Endometrial microvascular endothelial cells (primary cell): ENCODE data around the gene PREX1. TPM values are rescaled to one million over a fixed set of nuclear protein-coding genes. Genes with fewer than 3 reads are reported as not detected.

Experiments used
- in situ Hi-C: cut with HindIII; loops from 2 replicates; pipeline ENCODE4 v1.10.0; 2017; ENCODE audit warnings: low sequenced_read_pairs, low pct_unique_long_range_greater_than_20kb; ENCODE audit errors: inconsistent ontology term
- total RNA-seq: library from RNA; depleted of rRNA; stranded (reverse); fragments of >200 nt; gene quantifications from one replicate; pipeline ENCODE4 v1.2.3, GENCODE V29; 2015; ENCODE audit errors: inconsistent ontology term

PREX1 gene
- total RNA-seq, 1 donor from 2014 or later: 60.5 TPM

DNA sequence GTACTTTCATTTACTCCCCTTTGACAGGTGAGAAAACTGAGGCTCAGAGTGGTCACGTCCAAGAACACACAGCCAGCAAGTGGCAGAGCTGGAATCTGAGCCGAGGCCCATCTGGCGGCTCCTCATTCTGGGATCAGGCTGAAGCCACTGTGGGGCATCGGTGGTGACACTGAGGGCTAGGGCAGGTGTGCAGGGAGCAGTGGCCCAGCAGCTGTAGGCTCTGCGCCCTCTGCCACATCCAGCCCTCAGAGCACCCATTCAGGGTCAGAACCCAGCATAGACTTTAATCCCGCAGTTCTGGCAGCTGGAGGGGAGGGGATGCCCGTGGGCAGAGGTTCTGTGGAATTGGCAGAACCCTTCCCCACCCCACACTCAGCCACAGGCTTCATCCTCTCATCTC is 210.3 kb downstream of the PREX1 start:
- in situ Hi-C loops: no loop called here

GRCh38 chr20:48616481-48616880 is 211.3 kb downstream of the PREX1 start:
- in situ Hi-C loops: no loop called here

- in situ Hi-C loops: no loop called here
Observed at GRCh38 chr20:48615871-48616270, 211.9 kb downstream of the PREX1 start.

GRCh38 chr20:48614593-48615274 is 213.1 kb downstream of the PREX1 start:
- in situ Hi-C loops: no loop called here

GRCh38 chr20:48613926-48614325 is 213.9 kb downstream of the PREX1 start:
- in situ Hi-C loops: no loop called here

DNA sequence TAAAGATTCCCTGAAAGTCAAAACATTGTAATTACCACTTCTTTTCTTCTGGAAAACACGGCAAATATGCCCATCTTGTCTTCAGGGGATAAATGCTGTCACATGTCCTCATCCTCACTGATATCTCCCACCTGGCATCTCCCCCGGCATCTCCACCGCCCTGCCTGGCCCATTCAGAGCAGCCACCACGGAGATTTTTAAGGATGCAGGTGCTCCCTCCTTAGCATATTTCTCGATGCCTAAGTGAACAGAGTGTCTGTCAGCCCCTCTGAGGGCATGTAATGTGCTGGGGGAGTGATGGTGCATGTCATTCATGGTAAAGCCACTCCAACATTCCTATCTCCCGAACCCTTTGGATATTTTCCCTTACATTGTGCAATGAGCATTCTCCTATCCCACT is 215.5 kb downstream of the PREX1 start:
- in situ Hi-C loops: no loop called here

- in situ Hi-C loops: no loop called here
Observed at GRCh38 chr20:48610996-48611395, 216.8 kb downstream of the PREX1 start.

GRCh38 chr20:48609491-48609978 is 218.3 kb downstream of the PREX1 start:
- in situ Hi-C loops: no loop called here

- in situ Hi-C loops: no loop called here
Observed at GRCh38 chr20:48608756-48609155, 219.0 kb downstream of the PREX1 start.

- in situ Hi-C loops: no loop called here
Observed at GRCh38 chr20:48607544-48607865, 220.3 kb downstream of the PREX1 start.

GRCh38 chr20:48606841-48607543 is 220.8 kb downstream of the PREX1 start:
- in situ Hi-C loops: no loop called here

- in situ Hi-C loops: no loop called here
Observed at GRCh38 chr20:48606172-48606840, 221.5 kb downstream of the PREX1 start.

- in situ Hi-C loops: no loop called here
Observed at GRCh38 chr20:48605364-48606171, 222.2 kb downstream of the PREX1 start.

GRCh38 chr20:48604936-48605335 is 222.9 kb downstream of the PREX1 start:
- in situ Hi-C loops: no loop called here

GRCh38 chr20:48604426-48604825 is 223.4 kb downstream of the PREX1 start:
- in situ Hi-C loops: no loop called here

- in situ Hi-C loops: no loop called here
Observed at GRCh38 chr20:48603819-48604405, 223.9 kb downstream of the PREX1 start.

DNA sequence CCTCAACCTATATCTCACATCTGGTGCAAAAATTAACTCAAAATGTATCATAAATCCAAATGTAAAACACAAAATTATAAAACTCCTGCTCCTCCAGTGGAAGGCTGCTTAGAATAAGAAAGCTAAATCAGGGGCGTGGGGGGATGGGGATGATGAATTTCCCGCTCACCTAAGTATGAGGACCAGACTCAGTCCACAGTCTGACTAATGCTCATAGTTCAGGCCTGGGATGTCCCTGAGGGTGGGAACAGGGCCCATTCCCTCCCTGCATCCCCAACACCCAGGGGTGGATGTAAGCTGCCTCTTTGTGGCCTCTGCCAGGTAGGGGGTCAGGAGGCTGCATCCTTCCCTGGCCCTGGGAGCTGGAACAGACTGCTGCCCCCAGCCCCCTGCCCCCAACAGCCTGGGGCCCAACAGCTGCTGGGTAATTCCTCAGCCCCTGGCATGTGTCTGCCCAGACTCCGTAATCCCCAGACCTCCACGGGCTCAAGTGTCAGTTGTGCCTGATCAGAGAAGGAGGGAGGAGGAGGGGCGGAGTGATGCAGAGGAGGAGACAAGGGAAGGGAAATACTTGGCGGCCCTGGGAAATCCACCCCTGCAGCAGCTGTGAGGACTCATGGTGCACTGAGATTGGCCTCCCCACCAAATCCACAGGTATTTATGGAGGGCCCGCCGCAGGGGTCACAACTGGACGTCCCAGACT is 224.5 kb downstream of the PREX1 start:
- in situ Hi-C loops: no loop called here

DNA sequence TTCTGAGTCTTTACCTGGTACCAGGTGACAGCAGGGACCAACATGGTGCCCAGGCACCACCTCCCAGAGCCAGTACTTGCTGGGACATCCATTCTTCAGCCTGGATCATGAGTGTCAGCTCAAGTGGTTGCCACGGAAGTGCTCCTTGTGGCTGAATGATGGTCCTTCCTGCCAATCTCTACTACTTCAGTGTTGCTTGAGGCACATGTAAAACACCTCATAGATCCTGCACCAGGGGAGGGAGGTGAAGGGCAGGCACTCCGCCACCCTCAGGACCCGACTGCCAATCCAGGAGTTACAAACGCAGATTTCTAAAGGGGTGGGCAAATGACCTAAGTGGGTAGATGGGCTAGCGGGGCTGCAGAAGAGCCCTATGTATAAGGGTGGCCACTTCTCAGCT is 226.0 kb downstream of the PREX1 start:
- in situ Hi-C loops: no loop called here
